Keratinocyte (primary cell): ENCODE data around the gene DNAJB14.

Source experiments
- CTCF ChIP-seq, 3 experiments: IDR thresholded peaks in 1 of 3; conservative IDR thresholded peaks in 1 of 3; optimal IDR thresholded peaks in 1 of 3; 2 replicates in 2 of 3; 3 replicates in 1 of 3; pipeline versions ENCODE3 to v1.5.1; 2011; ENCODE audit warnings: low read length in 3 of 3, mild to moderate bottlenecking in 3 of 3, moderate library complexity in 2 of 3, control low read depth in 1 of 3, inconsistent platforms in 1 of 3; ENCODE audit not compliant: insufficient read depth in 2 of 3; ENCODE audit errors: extremely low read depth in 1 of 3
- EZH2 ChIP-seq: IDR thresholded peaks from one replicate; pipeline ENCODE4 v1.6.1; 2012; ENCODE audit warnings: inconsistent platforms, mild to moderate bottlenecking, low read length, moderate library complexity

- no peak for TF ChIP-seq CTCF (optimal IDR thresholded peaks at IDR 0.05 in 1 of 3, IDR thresholded peaks at IDR 0.05 in 1 of 3, conservative IDR thresholded peaks at IDR 0.05 in 1 of 3; ENCODE audit: extremely low read depth in 1 of 3, insufficient read depth in 2 of 3, low read length in 3 of 3)
- TF ChIP-seq EZH2 = no peak
Observed at GRCh38 chr4:99945718-99946355, 581 bp downstream of the DNAJB14 start.
